Activated naive CD4-positive, alpha-beta T cell treated with anti-CD3 and anti-CD28 coated beads, Interleukin-2, amount 10 ng/mL, durations not matched to agents 7 days and 5 days (primary cell): Measurements from ENCODE around the gene AVPR2.

Experiments
- CTCF ChIA-PET: fragments of 350-600 bp; sonication (Branson Sonifier 250); formaldehyde crosslinking; loops from one replicate; lab custom pipeline; 2021; ENCODE audit warnings: antibody characterized with exemption; lab: Charles Lee
- DNase-seq: peaks from one replicate; pipeline ENCODE4 v3.0.0-alpha.2; 2020
- H3K27ac Mint-ChIP-seq: one replicate; pipeline ENCODE4 v1.8.0; 2021; ENCODE audit warnings: mild to moderate bottlenecking, moderate library complexity, mixed read lengths
- H3K27me3 Mint-ChIP-seq: one replicate; pipeline ENCODE4 v1.8.0; 2021; ENCODE audit warnings: mild to moderate bottlenecking, mixed read lengths
- H3K36me3 Mint-ChIP-seq: one replicate; pipeline ENCODE4 v1.8.0; 2021; ENCODE audit warnings: mixed read lengths
- H3K4me1 Mint-ChIP-seq: one replicate; pipeline ENCODE4 v1.8.0; 2021; ENCODE audit warnings: mixed read lengths
- H3K4me3 Mint-ChIP-seq: one replicate; pipeline ENCODE4 v1.8.0; 2021; ENCODE audit warnings: mild to moderate bottlenecking, moderate library complexity, mixed read lengths
- H3K9me3 Mint-ChIP-seq: one replicate; pipeline ENCODE4 v1.8.0; 2021; ENCODE audit warnings: mixed read lengths

Gene AVPR2

DNA sequence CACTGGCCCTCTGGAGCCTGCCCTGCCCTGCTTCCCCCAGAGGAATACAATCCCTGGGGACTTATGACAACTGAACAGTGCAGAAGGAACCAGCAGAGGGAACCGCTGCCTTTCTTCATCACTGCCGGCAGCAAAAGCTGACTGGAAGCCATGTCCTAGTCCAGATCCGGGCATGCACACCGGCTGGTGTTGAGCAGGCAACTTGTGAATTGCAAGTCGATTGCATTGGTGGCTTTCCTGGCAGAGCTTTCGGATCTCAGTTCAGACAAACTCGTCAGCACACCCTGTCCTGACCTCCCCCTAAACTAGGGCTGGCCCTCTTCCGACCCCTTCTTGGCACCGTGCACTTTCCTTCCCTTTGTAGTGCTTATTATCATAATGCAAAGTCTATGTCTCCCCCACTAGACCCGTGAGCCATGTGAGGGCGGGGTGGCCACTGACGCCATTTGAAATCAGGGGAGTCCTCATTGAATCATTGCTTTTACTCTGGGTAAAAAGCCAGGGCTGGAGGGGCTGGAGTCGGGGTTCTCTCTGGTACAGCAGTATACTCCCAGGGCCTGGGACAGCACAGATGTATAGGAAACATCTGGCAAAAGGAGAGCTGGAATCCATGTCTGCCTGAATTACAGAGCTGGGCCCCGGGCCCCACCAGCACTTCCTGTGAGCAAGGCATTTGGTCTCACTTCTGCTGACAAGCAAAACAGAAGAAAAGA, 19.8 kb downstream of the AVPR2 start:
- H3K36me3 Mint-ChIP-seq, result peaks cover 36% of the 10 kb centered on the region
- CTCF ChIA-PET, result interaction anchor here (0.7 to 14.7 kb wide), 7 partner anchors 9 to 115 kb away, joined by 3 to 241 read pairs (median 5); partner anchors contain the start of gene RENBP
- peak; percentile 64 for DNase-seq
- H3K27me3 Mint-ChIP-seq, result no peaks in the 10 kb centered on the region
- peak overlapping the region; percentile 96 for H3K27ac Mint-ChIP-seq
- peaks cover 31% of the 10 kb centered on the region for H3K4me1 Mint-ChIP-seq
- no peaks in the 10 kb centered on the region for H3K9me3 Mint-ChIP-seq
- peak overlapping the region; percentile 94 for H3K4me3 Mint-ChIP-seq

- CTCF ChIA-PET, result interaction anchor here (1.1 to 14.7 kb wide), 3 partner anchors 8 to 49 kb away, joined by 3 to 241 read pairs (median 7); partner anchors contain the start of gene RENBP
- no peaks in the 10 kb centered on the region for H3K27me3 Mint-ChIP-seq
- no peaks in the 10 kb centered on the region for H3K9me3 Mint-ChIP-seq
- peak overlapping the region; percentile 96 for H3K27ac Mint-ChIP-seq
- peaks cover 29% of the 10 kb centered on the region for H3K36me3 Mint-ChIP-seq
- H3K4me3 Mint-ChIP-seq, result peak overlapping the region; percentile 94
- DNase-seq, result no peak
- H3K4me1 Mint-ChIP-seq, result peaks cover 32% of the 10 kb centered on the region
Observed at GRCh38 chrX:153925387-153925738, 20.9 kb downstream of the AVPR2 start.

- Mint-ChIP-seq H3K36me3 (peaks cover 31% of the 10 kb centered on the region), H3K4me1 (peaks cover 38% of the 10 kb centered on the region), H3K9me3 (no peaks in the 10 kb centered on the region), H3K4me3 (peak within 1 kb of the TSS; percentile 94), H3K27ac (peak within 1 kb of the TSS; percentile 99), H3K27me3 (no peaks in the 10 kb centered on the region)
- DNase-seq, result peak; percentile 63
- CTCF ChIA-PET, result interaction anchor here (1.1 to 14.7 kb wide), 2 partner anchors 22 to 48 kb away, joined by 3 to 241 read pairs; partner anchors contain the start of gene RENBP
Observed at GRCh38 chrX:153925739-153926551, 21.5 kb downstream of the AVPR2 start, which contains the start of gene ARHGAP4. TSS of gene ARHGAP4 (minus strand) at chrX:153926264. CDS start at chrX:153926202, 62 bp downstream.

DNA sequence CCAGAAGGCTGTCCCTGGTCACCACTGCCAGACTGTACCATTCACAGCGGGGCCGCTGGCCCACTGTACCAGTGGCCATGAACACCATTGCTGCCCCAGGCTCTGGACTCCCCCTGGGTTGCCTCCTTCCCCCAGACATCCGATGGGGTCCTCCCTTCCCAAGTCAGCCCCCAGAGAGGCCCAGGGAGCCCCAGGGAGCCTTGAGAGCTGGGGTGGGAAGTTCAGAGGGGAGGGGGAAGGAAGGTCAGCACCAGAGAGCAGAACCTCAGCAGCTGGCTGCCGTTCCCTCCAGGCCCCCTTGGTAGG, 22.0 kb downstream of the AVPR2 start:
- Mint-ChIP-seq H3K36me3 (peaks cover 34% of the 10 kb centered on the region), H3K9me3 (no peaks in the 10 kb centered on the region), H3K4me1 (peaks cover 41% of the 10 kb centered on the region), H3K27me3 (no peaks in the 10 kb centered on the region), H3K4me3 (peak overlapping the region; percentile 86), H3K27ac (peak overlapping the region; percentile 99)
- CTCF ChIA-PET, result interaction anchor here (14.7 kb wide), 1 partner anchor 22 kb away, joined by 241 read pairs; the partner anchor contains the start of gene RENBP
- DNase-seq, result no peak

- peaks cover 35% of the 10 kb centered on the region for H3K36me3 Mint-ChIP-seq
- no peaks in the 10 kb centered on the region for H3K27me3 Mint-ChIP-seq
- peak overlapping the region; percentile 99 for H3K27ac Mint-ChIP-seq
- CTCF ChIA-PET, result interaction anchor here (14.7 kb wide), 1 partner anchor 21 kb away, joined by 241 read pairs; the partner anchor contains the start of gene RENBP
- no peaks in the 10 kb centered on the region for H3K9me3 Mint-ChIP-seq
- peaks cover 41% of the 10 kb centered on the region for H3K4me1 Mint-ChIP-seq
- peak overlapping the region; percentile 86 for H3K4me3 Mint-ChIP-seq
- peak; percentile 85 for DNase-seq
Observed at GRCh38 chrX:153926858-153927671, 22.6 kb downstream of the AVPR2 start.

GRCh38 chrX:153927672-153927921, 23.1 kb downstream of the AVPR2 start:
- Mint-ChIP-seq H3K27me3 (no peaks in the 10 kb centered on the region), H3K4me3 (peak overlapping the region; percentile 86), H3K27ac (peak overlapping the region; percentile 99), H3K36me3 (peaks cover 29% of the 10 kb centered on the region), H3K4me1 (peaks cover 36% of the 10 kb centered on the region), H3K9me3 (no peaks in the 10 kb centered on the region)
- DNase-seq, result no peak
- CTCF ChIA-PET, result interaction anchor here (14.7 kb wide), 1 partner anchor 21 kb away, joined by 241 read pairs; the partner anchor contains the start of gene RENBP

DNA sequence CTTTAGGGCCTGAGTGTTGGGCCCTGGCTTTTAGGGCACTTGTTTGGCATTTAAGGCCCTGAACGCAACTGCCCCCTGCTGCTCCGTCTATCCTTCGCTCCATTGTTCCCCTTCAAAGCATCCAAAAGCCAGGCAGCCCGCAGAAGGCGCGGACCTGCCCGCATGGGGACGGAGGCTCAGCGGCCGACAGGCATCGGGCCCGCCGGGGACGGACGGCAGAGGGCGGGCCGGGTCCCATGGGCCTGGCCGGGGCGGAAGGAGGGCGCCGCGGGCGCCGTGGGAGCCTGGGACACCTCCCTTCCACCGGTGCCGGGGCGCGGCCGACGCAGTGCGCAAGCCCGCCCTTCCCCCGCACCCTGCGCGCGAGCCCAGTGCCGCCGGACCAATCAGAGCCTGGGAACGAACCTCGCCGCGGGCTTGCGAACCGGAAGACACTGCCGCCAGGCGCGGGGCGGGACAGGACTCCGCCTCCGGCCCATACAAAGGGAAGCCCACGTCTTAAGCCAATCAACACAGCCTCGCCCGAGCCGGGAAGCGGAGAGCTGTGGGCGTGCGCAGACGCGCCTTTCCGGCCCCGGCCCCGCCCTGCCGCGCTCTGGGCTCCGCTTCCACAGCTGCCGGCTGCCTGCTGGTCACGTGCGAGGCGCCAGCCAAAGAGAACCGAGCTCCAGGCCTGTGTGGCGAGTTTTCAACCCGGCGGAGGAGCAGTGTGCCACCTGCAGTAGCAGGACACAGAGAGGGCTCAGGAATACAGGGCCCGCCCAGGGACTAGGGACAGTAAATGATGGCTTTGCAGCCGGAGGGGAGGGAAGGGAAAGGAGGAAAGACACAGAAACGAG, 23.7 kb downstream of the AVPR2 start:
- Mint-ChIP-seq H3K9me3 (no peaks in the 10 kb centered on the region), H3K4me3 (peak overlapping the region; percentile 94), H3K36me3 (peaks cover 28% of the 10 kb centered on the region), H3K4me1 (peaks cover 35% of the 10 kb centered on the region), H3K27ac (peak overlapping the region; percentile 99), H3K27me3 (no peaks in the 10 kb centered on the region)
- peak; percentile 94 for DNase-seq
- CTCF ChIA-PET, result interaction anchor here (14.7 kb wide), 1 partner anchor 20 kb away, joined by 241 read pairs; the partner anchor contains the start of gene RENBP

- Mint-ChIP-seq H3K36me3 (peaks cover 28% of the 10 kb centered on the region), H3K4me1 (peaks cover 32% of the 10 kb centered on the region), H3K4me3 (peak overlapping the region; percentile 94), H3K27me3 (no peaks in the 10 kb centered on the region), H3K9me3 (no peaks in the 10 kb centered on the region), H3K27ac (peak overlapping the region; percentile 97)
- CTCF ChIA-PET, result interaction anchor here (14.7 kb wide), 1 partner anchor 19 kb away, joined by 241 read pairs; the partner anchor contains the start of gene RENBP
- no peak for DNase-seq
Observed at GRCh38 chrX:153928846-153929245, 24.4 kb downstream of the AVPR2 start.

DNA sequence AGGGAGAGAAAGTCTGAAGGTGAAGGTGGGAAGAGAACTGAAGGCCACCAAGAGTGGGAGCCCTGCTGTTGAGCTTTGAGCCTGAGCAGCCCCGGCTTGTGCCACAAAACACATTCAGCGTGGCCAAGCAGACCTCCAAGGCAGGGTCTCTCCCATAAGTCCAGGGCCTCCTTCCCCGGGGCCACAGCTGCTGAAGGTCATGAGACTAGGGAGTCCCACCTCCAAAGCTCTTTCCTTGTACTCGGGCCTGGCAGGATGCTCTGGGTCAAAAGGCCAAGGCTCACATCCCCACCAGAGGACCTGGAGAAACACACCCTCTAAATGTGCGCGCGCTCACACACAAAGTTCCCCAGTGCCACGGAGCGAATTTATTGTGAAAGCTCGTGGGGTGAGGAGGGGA, 25.1 kb downstream of the AVPR2 start:
- CTCF ChIA-PET, result interaction anchor here (14.7 kb wide), 1 partner anchor 19 kb away, joined by 241 read pairs; the partner anchor contains the start of gene RENBP
- DNase-seq, result no peak
- Mint-ChIP-seq H3K4me1 (peaks cover 33% of the 10 kb centered on the region), H3K27me3 (no peaks in the 10 kb centered on the region), H3K4me3 (peak overlapping the region; percentile 94), H3K27ac (peak overlapping the region; percentile 37), H3K36me3 (peaks cover 21% of the 10 kb centered on the region), H3K9me3 (no peaks in the 10 kb centered on the region)

GRCh38 chrX:153930011-153930910, 25.8 kb downstream of the AVPR2 start:
- peak overlapping the region; percentile 52 for H3K27ac Mint-ChIP-seq

GRCh38 chrX:153931151-153931550, 26.7 kb downstream of the AVPR2 start:
- peak overlapping the region; percentile 3 for H3K27ac Mint-ChIP-seq
- H3K9me3 Mint-ChIP-seq, result no peaks in the 10 kb centered on the region
- no peak overlapping the region for H3K4me3 Mint-ChIP-seq
- CTCF ChIA-PET, result interaction anchor here (14.7 kb wide), 1 partner anchor 17 kb away, joined by 241 read pairs; the partner anchor contains the start of gene RENBP
- peaks cover 12% of the 10 kb centered on the region for H3K36me3 Mint-ChIP-seq
- peaks cover 37% of the 10 kb centered on the region for H3K4me1 Mint-ChIP-seq
- H3K27me3 Mint-ChIP-seq, result no peaks in the 10 kb centered on the region
- DNase-seq, result no peak

More at GRCh38 chrX:153930011-153930910, 25.8 kb downstream of the AVPR2 start:
- H3K36me3 Mint-ChIP-seq, result peaks cover 16% of the 10 kb centered on the region
- peaks cover 33% of the 10 kb centered on the region for H3K4me1 Mint-ChIP-seq
- no peaks in the 10 kb centered on the region for H3K9me3 Mint-ChIP-seq
- CTCF ChIA-PET, result interaction anchor here (14.7 kb wide), 1 partner anchor 18 kb away, joined by 241 read pairs; the partner anchor contains the start of gene RENBP
- no peak for DNase-seq
- H3K4me3 Mint-ChIP-seq, result peak overlapping the region; percentile 26
- H3K27me3 Mint-ChIP-seq, result no peaks in the 10 kb centered on the region

GRCh38 chrX:153931748-153932147, 27.3 kb downstream of the AVPR2 start:
- Mint-ChIP-seq H3K27ac (no peak overlapping the region), H3K9me3 (no peaks in the 10 kb centered on the region), H3K36me3 (peaks cover 12% of the 10 kb centered on the region), H3K4me1 (peaks cover 39% of the 10 kb centered on the region), H3K27me3 (no peaks in the 10 kb centered on the region), H3K4me3 (no peak overlapping the region)
- DNase-seq, result no peak
- CTCF ChIA-PET, result interaction anchor here (14.7 kb wide), 1 partner anchor 16 kb away, joined by 241 read pairs; the partner anchor contains the start of gene RENBP
